HG03108 (cell line): ENCODE measurements around the gene UHRF2.
"Not testable (repeated sequence)": the region's sequence is repeated elsewhere in the genome, so short reads cannot be mapped to it uniquely, and the experiment has no call there.

ENCODE experiments used
- ATAC-seq: cut with Tn5 transposase; IDR thresholded peaks from one replicate; pipeline ENCODE4 v1.9.1; 2021; ENCODE audit warnings: moderate library complexity; ENCODE audit not compliant: unreplicated experiment

The UHRF2 gene

DNA sequence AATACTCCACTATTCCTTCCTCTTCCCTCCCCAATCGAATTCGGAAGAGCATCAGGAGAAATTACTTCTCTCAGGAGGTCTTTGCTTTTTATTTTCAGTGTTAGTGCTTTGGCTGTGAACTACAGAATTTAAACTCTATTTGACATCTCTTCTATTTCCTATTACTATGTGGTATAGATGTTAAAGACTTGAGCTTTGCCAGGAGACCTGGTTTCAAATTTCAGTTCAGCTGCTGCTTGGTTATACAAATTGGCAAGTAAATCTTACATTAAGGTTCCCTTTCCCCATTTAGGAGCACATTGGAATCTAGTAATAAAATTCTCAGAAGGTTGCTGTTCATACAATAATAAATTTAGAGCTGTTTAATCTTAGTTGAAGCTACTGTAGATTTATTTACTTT is 13.1 kb downstream of the UHRF2 start:
- ATAC-seq = no peak

DNA sequence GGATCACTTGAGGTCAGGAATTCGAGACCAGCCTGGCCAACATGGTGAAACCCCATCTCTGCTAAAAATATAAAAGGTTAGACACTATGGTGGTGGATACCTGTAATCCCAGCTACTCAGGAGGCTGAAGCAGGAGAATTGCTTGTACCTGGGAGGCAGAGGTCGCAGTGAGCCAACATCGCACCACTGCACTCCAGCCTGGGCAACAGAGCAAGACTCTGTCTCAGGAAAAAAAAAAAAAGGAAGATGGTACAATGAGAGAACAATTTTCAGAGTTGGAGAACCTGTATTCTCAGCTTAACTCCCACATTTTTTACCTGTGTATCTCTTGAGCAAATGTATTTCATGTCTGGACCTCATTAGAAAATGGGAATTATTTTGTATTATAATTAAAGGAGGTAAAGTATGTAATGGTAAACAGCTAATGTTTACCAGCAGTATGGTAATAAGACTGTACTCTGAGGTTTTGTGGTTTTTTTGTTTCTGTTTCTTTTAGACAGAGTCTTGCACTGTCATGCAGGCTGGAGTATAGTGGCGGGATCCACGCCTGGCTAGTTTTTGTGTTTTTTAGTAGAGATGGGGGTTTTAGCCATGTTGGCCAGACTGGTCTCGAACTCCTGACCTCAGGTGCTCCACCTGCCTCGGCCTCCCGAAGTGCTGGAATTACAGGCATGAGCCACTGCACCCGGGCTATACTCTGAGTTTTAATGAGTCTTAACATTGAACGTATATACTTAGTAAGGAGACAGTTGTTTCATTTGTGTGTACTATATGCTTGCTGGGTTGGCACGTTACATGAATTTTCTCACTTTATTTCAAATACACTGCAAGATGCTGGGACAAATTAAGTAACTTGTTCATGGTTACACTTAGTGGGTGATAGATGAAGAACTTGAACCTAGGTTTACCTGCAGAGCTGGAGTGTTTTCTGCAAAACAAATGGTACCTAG is 16.2 kb downstream of the UHRF2 start:
- ATAC-seq = peak; percentile 92

DNA sequence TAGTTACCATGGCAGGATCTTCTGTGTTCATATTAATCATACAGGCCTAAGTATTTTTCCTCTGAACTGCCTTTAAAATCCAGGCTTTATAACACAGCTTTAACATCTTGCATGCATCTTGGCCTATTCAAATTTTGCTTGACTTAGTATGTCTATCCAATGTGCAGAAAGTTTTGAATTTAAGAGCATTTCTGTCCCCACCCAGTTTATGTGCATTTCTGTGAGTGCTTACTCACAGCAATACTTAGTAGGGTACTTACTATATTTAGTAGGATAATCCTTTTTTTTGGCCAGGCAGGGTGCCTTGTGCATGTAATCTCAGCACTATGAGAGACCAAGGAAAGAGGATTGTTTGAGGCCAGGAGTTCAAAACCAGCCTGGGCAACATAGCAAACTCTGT is 18.0 kb downstream of the UHRF2 start:
- ATAC-seq = no peak

GRCh38 chr9:6433410-6433809 is 20.4 kb downstream of the UHRF2 start:
- ATAC-seq = no peak

GRCh38 chr9:6439051-6439703 is 26.2 kb downstream of the UHRF2 start:
- ATAC-seq = no peak

GRCh38 chr9:6440405-6440804 is 27.4 kb downstream of the UHRF2 start:
- ATAC-seq = no peak

GRCh38 chr9:6441269-6441668 is 28.3 kb downstream of the UHRF2 start:
- no peak for ATAC-seq

DNA sequence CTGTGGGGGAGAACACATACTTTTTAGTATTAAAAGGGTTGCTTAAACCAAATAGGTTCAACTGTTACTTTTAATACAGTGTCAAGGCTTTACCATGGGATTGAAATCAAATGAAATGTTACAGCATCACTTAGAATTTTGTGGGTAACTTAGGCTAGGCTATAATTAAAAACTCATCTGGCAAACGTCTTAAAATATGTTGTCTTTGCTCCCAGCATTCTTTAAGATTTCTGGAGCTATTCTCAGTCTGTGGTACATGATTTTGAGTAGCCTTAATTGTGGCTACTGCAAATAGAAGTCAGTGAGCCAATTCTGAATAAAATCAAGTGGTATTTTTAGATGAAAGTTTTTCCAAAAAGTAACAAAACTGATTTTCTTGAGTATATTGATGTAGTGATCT is 30.7 kb downstream of the UHRF2 start:
- no peak for ATAC-seq

DNA sequence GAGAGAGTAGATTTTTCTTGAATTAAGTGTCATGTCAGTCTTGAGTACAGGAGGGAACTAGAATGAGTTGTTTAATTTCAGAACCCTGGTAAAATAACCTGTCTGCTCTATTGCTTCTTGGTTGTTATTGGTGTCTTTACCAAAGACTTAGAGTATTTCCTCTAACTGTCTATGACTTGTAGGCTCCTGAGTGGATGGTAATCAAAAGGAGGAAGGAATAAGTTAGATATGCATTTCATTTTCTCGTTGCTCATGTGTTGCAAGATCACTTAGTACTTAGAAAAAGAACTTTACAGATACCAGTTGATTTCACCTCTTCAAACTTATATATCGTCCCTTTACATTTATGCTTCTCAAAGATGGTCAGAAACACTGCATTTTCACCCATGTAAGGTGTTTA is 31.1 kb downstream of the UHRF2 start:
- ATAC-seq = no peak

DNA sequence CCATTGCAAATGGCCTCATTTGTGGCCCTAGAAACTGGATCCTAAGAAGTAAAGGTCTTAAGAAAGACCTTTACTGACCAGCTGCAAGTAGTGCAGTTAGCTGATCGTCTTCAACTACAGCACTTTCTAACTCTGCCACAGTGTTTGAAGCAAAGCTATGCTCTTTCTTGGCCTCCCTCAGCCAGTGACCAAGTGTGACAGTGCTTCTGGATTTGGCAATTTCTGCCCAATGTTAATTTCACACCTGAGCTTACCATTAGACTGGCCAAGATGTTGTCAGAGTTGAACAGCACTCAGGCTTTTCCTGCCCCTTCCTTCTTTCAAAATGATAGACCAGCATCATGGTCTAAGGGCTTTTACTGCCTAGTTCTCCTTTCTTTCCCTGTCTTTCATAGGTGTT is 36.1 kb downstream of the UHRF2 start:
- ATAC-seq = no peak

DNA sequence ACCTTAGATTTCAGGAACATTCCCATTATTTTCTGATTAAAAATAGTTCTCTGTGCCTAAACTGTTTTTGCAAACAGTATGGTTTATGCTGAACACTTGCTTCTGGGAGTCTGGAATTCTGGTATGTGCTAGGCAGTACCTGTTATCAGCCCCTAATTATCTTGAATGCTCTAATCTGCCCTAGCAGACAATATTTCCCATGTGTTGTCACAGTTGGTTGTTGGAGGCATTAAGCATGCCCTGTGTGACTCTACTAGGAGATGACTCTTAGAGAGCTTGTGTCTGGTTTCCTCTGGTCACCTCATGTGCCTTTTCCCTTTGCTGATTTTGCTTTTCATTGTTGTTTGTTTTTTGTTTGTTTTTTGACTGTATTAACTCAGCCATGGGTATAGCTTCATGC is 36.6 kb downstream of the UHRF2 start:
- ATAC-seq = no peak

- ATAC-seq = no peak
These were observed 37.8 kb downstream of the UHRF2 start for GRCh38 chr9:6450641-6451375.

DNA sequence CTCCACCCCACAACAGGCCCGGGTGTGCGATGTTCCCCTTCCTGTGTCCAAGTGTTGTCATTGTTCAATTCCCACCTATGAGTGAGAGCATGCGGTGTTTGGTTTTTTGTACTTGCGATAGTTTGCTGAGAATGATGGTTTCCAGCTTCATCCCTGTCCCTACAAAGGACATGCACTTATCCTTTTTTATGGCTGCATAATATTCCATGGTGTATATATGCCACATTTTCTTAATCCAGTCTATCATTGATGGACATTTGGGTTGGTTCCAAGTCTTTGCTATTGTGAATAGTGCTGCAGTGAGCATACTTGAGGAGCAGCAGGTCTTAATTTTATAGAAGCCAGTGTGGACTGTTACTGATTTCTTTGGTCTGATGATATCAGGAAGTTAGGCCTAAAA is 42.3 kb downstream of the UHRF2 start:
- ATAC-seq = not testable (repeated sequence)

DNA sequence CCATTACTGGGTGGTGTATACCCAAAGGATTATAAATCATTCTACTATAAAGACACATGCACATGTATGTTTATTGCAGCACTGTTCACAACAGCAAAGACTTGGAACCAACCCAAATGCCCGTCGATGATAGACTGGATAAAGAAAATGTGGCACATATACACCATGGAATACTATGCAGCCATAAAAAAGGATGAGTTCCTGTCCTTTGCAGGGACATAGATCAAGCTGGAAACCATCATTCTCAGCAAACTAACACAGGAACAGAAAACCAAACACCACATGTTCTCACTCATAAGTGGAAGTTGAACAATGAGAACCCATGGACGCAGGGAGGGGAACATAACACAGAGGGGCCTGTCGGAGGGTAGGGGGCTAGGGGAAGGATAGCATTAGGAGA is 45.7 kb downstream of the UHRF2 start:
- not testable (repeated sequence) for ATAC-seq

GRCh38 chr9:6459718-6460117 is 46.7 kb downstream of the UHRF2 start:
- no peak for ATAC-seq

GRCh38 chr9:6460189-6460768 is 47.3 kb downstream of the UHRF2 start:
- ATAC-seq = no peak

GRCh38 chr9:6461619-6462018 is 48.6 kb downstream of the UHRF2 start:
- no peak for ATAC-seq

GRCh38 chr9:6467006-6467625 is 54.1 kb downstream of the UHRF2 start:
- no peak for ATAC-seq

- ATAC-seq = no peak
These were observed 58.3 kb downstream of the UHRF2 start for GRCh38 chr9:6471231-6471850.

DNA sequence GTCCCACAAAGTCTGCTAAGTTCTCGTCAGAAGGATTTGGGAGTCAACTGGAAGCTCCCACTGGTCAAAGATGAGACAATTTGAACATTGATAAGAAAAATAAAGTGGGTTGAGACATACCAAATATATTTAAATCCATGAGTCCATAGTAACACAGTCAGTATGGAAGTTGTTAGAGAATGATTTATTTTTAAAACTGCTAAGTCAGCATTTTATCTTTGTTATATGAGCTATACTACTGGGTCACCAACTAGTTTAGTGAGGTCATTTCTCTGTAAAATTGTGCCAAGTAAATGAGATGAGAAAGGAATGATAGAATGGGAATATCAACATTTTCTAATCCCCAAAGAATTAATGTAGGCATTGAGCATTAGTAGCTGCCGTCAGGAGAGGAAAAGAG is 60.2 kb downstream of the UHRF2 start:
- no peak for ATAC-seq
